OCI-LY1 (cell line): ENCODE results near the gene LAMTOR5.

Source experiments
- H2AFZ ChIP-seq: fragments of 200-600 bp; sonication (generic), shearing (Covaris generic); 2 replicates; pipeline ENCODE4 v1.6.0; 2014; ENCODE audit warnings: antibody characterized with exemption, mild to moderate bottlenecking, low read length
- H3F3A ChIP-seq: fragments of 200-600 bp; sonication (generic), shearing (Covaris generic); 2 replicates; pipeline ENCODE4 v1.6.0; 2014; ENCODE audit warnings: mild to moderate bottlenecking, antibody characterized with exemption, low read length, moderate library complexity; ENCODE audit not compliant: insufficient read depth
- H3K27ac ChIP-seq: fragments of 200-600 bp; sonication (generic); 2 replicates; pipeline ENCODE4 v1.5.1; 2014; ENCODE audit warnings: low read length, mixed run types, mild to moderate bottlenecking, low read depth; ENCODE audit not compliant: poor library complexity, severe bottlenecking
- H3K27me3 ChIP-seq: fragments of 200-600 bp; sonication (generic); 2 replicates; pipeline ENCODE4 v1.6.0; 2014; ENCODE audit warnings: antibody characterized with exemption, mild to moderate bottlenecking, low read length, moderate library complexity; ENCODE audit not compliant: insufficient read depth
- H3K36me3 ChIP-seq: fragments of 200-600 bp; sonication (generic); 2 replicates; pipeline ENCODE4 v1.6.1; 2014; ENCODE audit warnings: mild to moderate bottlenecking, antibody characterized with exemption, low read length, moderate library complexity, mixed read lengths; ENCODE audit not compliant: insufficient read depth
- H3K4me1 ChIP-seq: fragments of 200-600 bp; sonication (generic); 2 replicates; pipeline ENCODE4 v1.5.1; 2014; ENCODE audit warnings: mild to moderate bottlenecking, low read length, moderate library complexity; ENCODE audit not compliant: insufficient read depth, severe bottlenecking
- H3K4me2 ChIP-seq: fragments of 200-600 bp; sonication (generic), shearing (Covaris generic); 2 replicates; pipeline ENCODE4 v1.6.1; 2014; ENCODE audit warnings: low read length
- H3K4me3 ChIP-seq: fragments of 200-600 bp; sonication (generic); 2 replicates; pipeline ENCODE4 v1.5.1; 2014; ENCODE audit warnings: low read length, low read depth, mild to moderate bottlenecking, mixed read lengths; ENCODE audit not compliant: poor library complexity, severe bottlenecking
- H3K79me2 ChIP-seq: fragments of 200-600 bp; shearing (Covaris generic); 2 replicates; pipeline ENCODE4 v1.6.1; 2016; ENCODE audit warnings: mixed run types, low read length, mixed read lengths; ENCODE audit not compliant: insufficient read depth
- H3K9ac ChIP-seq: fragments of 200-600 bp; sonication (generic), shearing (Covaris generic); 2 replicates; pipeline ENCODE4 v1.6.1; 2014; ENCODE audit warnings: mild to moderate bottlenecking, low read length, mixed read lengths
- H3K9me2 ChIP-seq: fragments of 200-600 bp; sonication (generic), shearing (Covaris generic); 2 replicates; pipeline ENCODE4 v1.6.1; 2014; ENCODE audit warnings: low read depth, mild to moderate bottlenecking, low read length, mixed read lengths
- H3K9me3 ChIP-seq: fragments of 200-600 bp; shearing (Covaris generic); 2 replicates; pipeline ENCODE4 v1.6.1; 2014; ENCODE audit warnings: low read length, mixed read lengths
- H4K20me1 ChIP-seq: fragments of 200-600 bp; sonication (generic), shearing (Covaris generic); 2 replicates; pipeline ENCODE4 v1.6.0; 2016; ENCODE audit warnings: mild to moderate bottlenecking, low read length; ENCODE audit not compliant: insufficient read depth
- CTCF ChIP-seq: fragments of 200-600 bp; sonication (generic), shearing (Covaris generic); IDR thresholded peaks from 2 replicates; pipeline ENCODE4 v1.5.1; 2017; ENCODE audit warnings: mild to moderate bottlenecking, antibody characterized with exemption, low read length, moderate library complexity, mixed read lengths
- EZH2 ChIP-seq: fragments of 200-600 bp; sonication (generic), shearing (Covaris generic); IDR thresholded peaks from 2 replicates; pipeline ENCODE4 v1.8.0; 2017; ENCODE audit warnings: borderline replicate concordance, mixed run types, mild to moderate bottlenecking, antibody characterized with exemption, low read length, moderate library complexity, mixed read lengths

Gene LAMTOR5

DNA sequence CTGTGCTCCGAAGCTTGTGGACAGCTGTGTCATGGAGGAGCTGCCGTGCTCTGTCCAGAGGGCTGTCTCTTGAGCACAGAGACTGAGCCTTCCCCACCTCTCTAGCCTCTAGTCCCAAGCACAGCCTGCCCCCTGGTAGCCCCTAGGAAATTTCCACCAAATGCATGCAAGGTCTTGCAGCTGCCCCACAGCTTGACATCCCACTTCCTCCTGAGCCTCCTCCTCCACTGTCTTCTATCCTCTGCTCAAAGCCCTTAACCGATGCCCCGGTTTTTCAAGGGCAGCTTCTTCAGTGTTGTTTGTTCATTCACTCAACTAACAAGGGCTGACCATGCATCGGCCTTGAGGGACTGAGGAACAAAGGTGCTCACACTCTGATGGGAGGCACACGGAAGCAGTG is 22.9 kb upstream of the LAMTOR5 start:
- no peaks in the 10 kb centered on the region for H3K9me2 ChIP-seq
- no peaks in the 10 kb centered on the region for H3K9me3 ChIP-seq
- H3K79me2 ChIP-seq: no peaks in the 10 kb centered on the region
- no peaks in the 10 kb centered on the region for H3F3A ChIP-seq
- no peak for TF ChIP-seq CTCF
- no peak for TF ChIP-seq EZH2
- H2AFZ ChIP-seq: no peak overlapping the region
- H3K4me2 ChIP-seq: no peak overlapping the region
- no peaks in the 10 kb centered on the region for H3K36me3 ChIP-seq
- no peak overlapping the region for H3K4me3 ChIP-seq
- peaks cover 18% of the 10 kb centered on the region for H3K27me3 ChIP-seq
- no peaks in the 10 kb centered on the region for H3K4me1 ChIP-seq
- H4K20me1 ChIP-seq: no peaks in the 10 kb centered on the region
- H3K27ac ChIP-seq: no peak overlapping the region
- no peak overlapping the region for H3K9ac ChIP-seq

- Histone ChIP-seq H3F3A (no peaks in the 10 kb centered on the region), H3K9me2 (no peaks in the 10 kb centered on the region), H3K4me2 (no peak overlapping the region), H3K27me3 (peaks cover 22% of the 10 kb centered on the region), H3K4me1 (no peaks in the 10 kb centered on the region), H2AFZ (no peak overlapping the region), H3K4me3 (no peak overlapping the region), H3K36me3 (no peaks in the 10 kb centered on the region), H3K27ac (no peak overlapping the region), H3K9ac (no peak overlapping the region), H4K20me1 (no peaks in the 10 kb centered on the region), H3K9me3 (no peaks in the 10 kb centered on the region), H3K79me2 (no peaks in the 10 kb centered on the region)
- no peak for TF ChIP-seq CTCF
- TF ChIP-seq EZH2: no peak
Measured at GRCh38 chr1:110428946-110429345, 21.5 kb upstream of the LAMTOR5 start.

DNA sequence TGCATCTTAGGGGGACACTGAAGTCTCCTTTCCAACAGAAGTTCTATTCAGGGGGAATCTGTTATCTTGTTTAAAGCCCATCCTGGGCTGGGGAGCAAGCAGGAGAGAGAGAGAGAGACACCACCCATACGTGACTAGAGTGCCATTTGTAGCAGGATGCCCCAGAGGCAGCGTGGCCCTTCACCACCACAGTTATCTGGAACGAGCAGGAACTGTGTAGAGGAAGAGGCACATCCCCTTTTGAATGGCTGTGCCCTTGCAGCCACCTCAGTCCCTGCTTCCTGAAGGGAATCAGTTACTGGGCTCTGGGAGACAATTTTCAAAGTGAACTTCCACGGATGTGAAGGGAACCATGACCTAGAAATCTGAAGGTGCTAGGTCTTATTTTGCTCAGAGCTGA is 19.4 kb upstream of the LAMTOR5 start:
- Histone ChIP-seq H3K9ac (no peak overlapping the region), H3K79me2 (no peaks in the 10 kb centered on the region), H3K27me3 (peaks cover 22% of the 10 kb centered on the region), H3K9me3 (no peaks in the 10 kb centered on the region), H3K4me3 (no peak overlapping the region), H3K9me2 (no peaks in the 10 kb centered on the region), H3K4me1 (no peaks in the 10 kb centered on the region), H2AFZ (no peak overlapping the region), H3K36me3 (no peaks in the 10 kb centered on the region), H3K4me2 (no peak overlapping the region), H4K20me1 (no peaks in the 10 kb centered on the region), H3K27ac (no peak overlapping the region), H3F3A (no peaks in the 10 kb centered on the region)
- TF ChIP-seq CTCF: no peak
- no peak for TF ChIP-seq EZH2
